RWPE1 (cell line): Measurements from ENCODE around the gene IMMP2L.

Experiments
- CTCF ChIA-PET: fragments of 350-600 bp; sonication (Branson Sonifier 250); formaldehyde crosslinking; extraction: SDS; loops from one replicate; lab custom pipeline; 2021; lab: Yijun Ruan, JAX
- POLR2A ChIA-PET: fragments of 400-600 bp; formaldehyde crosslinking; extraction: SDS; loops from one replicate; lab custom pipeline; 2020; ENCODE audit warnings: antibody characterized with exemption; ENCODE audit not compliant: low non-redundant PET; lab: Yijun Ruan, JAX
- DNase-seq: peaks from one replicate; pipeline ENCODE4 v3.0.0; 2012; ENCODE audit warnings: low spot score
- H3K27ac ChIP-seq: fragments of 450-650 bp; 2 replicates; pipeline ENCODE4 v1.5.1; 2017
- CTCF ChIP-seq: fragments of 450-650 bp; conservative IDR thresholded peaks from 2 replicates; pipeline ENCODE4 v1.5.1; 2017; ENCODE audit warnings: low read depth, mild to moderate bottlenecking

Gene IMMP2L

GRCh38 chr7:110718503-110719205, 843.6 kb downstream of the IMMP2L start:
- ChIA-PET POLR2A (no interaction called here), CTCF (no interaction called here)
- no peak for TF ChIP-seq CTCF
- H3K27ac ChIP-seq: no peak overlapping the region
- DNase-seq: no peak

- DNase-seq: no peak
- no peak for TF ChIP-seq CTCF
- H3K27ac ChIP-seq: no peak overlapping the region
- ChIA-PET CTCF (interaction anchor here (0.7 to 1.1 kb wide), 3 partner anchors 16 to 272 kb away, joined by 3 read pairs; no protein-coding TSS in a partner anchor), POLR2A (no interaction called here)
Measured at GRCh38 chr7:110704225-110704624, 858.1 kb downstream of the IMMP2L start.

DNA sequence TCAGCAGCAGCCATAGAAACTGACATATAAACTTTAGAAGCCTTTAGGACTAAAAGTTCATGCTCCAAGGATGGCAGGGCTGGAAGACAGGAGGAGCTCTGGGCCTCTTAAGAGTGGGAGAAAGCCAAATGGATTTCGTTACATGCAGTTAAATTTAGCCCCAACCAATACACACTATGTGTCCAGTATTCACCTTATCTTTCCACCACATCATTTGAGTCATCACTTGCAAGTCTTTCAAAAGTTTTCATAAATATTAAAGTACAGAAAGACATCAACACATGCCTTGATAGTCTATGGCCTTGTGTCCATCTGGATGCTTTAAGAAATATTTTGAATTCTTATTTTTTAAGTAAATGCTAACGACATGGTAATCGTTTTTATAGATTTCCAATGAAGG, 863.7 kb downstream of the IMMP2L start:
- ChIA-PET POLR2A (no interaction called here), CTCF (no interaction called here)
- DNase-seq: no peak
- no peak for TF ChIP-seq CTCF
- H3K27ac ChIP-seq: no peak overlapping the region

- no peak for DNase-seq
- CTCF ChIA-PET: no interaction called here
- TF ChIP-seq CTCF: no peak
- POLR2A ChIA-PET: no interaction called here
- H3K27ac ChIP-seq: no peak overlapping the region
Measured at GRCh38 chr7:110693344-110693743, 868.9 kb downstream of the IMMP2L start.

DNA sequence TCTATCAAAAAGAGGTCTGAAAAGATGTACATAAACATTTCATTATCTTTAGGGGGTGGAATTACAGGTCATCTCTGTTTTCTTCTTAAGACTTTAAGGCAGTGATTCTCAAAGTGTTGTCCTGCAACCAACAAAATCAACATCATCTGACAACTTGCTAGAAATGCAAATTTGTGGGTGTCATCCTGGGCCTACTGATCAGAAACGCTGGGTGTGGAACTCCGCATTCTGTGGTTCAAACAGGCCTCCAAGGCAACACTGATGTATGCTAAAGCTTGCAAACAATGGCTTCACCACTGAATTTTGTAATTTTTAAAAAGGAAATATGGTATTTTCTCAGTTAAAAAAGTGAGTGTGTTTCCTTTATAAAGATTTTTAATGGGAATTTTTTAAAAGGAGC, 873.4 kb downstream of the IMMP2L start:
- TF ChIP-seq CTCF: no peak
- H3K27ac ChIP-seq: no peak overlapping the region
- CTCF ChIA-PET: no interaction called here
- POLR2A ChIA-PET: no interaction called here
- DNase-seq: no peak

GRCh38 chr7:110685899-110686298, 876.4 kb downstream of the IMMP2L start:
- ChIA-PET POLR2A (no interaction called here), CTCF (no interaction called here)
- TF ChIP-seq CTCF: no peak
- H3K27ac ChIP-seq: no peak overlapping the region
- DNase-seq: no peak

DNA sequence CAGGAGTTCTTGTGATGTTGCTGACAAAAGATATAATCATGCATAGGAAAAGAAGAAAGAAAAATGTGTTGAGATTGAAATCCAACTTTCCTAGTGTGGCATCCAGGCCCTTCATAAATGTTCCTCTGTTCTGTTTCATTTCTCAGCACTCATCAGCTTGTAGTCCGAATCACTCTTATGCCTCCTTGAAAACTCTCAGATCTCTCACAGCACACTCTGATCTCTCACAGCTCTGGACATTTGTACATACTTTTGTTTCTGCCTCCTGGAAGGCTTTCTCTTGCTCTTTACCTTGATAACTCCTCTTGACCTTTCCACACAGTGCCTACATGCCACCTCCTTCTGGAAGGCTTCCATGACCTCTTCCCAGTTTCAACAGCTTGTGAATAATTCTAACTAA, 880.4 kb downstream of the IMMP2L start:
- ChIA-PET POLR2A (no interaction called here), CTCF (no interaction called here)
- no peak for DNase-seq
- no peak for TF ChIP-seq CTCF
- no peak overlapping the region for H3K27ac ChIP-seq
